Measurements from ENCODE around the gene FZD2. TPM values are rescaled to one million over a fixed set of nuclear protein-coding genes. Genes with fewer than 3 reads are reported as not detected.
"Not testable (repeated sequence)": the region's sequence is repeated elsewhere in the genome, so short reads cannot be mapped to it uniquely, and the experiment has no call there.

Gene FZD2
- total RNA-seq, 1 donor from 2014 or later = 6.9 TPM

DNA sequence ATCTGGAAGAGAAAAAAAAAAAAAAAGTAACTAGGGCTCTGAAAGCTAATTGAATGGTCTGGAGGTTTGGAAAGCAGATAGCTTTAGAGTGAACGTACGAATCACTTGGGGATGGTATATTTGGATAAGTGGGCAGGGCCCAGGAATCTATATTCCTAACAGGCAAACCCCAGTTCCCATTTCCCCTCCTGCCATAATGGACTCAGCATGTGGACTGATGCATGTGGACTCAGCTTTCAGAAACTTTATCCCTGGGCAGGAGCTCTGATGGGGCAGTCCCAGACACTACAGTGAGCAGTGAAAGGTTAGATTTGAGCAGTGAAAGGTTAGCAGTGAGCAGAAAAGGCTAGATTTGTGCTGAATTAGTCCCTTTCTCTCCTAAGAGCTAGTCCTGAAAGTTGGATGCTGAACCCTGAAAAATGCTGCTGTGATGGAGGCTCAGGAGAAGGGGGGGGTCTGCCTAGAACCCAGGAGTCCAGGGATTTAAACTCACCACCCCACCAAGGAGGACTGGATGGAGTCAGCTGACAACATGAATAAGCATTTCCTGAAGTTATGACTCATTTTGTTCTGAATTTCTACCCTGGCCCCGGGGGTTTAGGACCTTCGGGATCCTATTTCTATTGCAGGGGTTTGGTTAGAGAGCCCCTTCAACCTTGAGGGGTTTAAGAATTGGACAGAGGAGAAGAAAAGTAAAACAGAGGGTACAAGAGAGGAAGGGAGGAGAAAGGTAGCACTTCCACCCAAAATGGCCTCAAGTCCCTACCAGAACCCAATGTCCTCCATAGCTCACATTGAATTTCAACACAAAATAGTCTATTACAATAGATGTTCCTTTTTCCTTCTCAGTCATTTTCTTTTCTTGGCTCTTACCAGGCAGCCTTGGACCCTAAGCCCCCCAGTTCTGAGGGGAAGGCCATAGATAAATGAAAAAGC, 10.3 kb upstream of the FZD2 start:
- DNase-seq = no peak

DNA sequence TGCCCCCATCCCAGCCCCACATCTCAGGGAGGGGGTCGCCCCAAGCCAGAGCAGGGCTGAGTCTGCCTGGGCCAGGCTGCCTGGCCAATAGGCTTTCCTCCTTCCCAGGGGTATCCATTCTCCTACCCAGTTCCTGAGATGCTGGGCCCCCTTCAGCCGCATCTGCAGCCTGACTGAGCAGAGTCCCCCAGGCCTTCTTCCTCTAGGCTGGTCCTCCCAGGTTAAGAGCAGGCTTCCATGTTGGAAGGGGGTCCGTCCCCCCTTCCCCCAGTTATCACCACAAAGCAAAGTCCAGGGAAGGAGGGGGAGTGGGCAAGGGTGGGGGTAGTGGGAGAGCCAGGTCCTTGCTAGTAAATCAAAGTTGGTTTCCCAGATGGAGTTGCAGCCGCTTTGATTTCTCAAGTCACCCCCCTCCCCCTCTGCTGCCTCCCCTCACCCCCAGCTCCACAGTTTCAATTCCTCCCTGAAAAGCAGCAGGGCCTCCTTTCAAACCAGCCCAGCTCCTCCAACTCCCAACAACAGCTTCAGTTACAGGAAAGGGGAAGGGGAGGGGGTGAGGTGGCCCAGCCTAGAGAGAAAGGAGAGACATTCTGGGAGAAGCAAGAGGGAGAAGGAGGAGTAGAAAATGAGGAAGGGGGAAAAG, 9.5 kb upstream of the FZD2 start:
- no peak for DNase-seq

DNA sequence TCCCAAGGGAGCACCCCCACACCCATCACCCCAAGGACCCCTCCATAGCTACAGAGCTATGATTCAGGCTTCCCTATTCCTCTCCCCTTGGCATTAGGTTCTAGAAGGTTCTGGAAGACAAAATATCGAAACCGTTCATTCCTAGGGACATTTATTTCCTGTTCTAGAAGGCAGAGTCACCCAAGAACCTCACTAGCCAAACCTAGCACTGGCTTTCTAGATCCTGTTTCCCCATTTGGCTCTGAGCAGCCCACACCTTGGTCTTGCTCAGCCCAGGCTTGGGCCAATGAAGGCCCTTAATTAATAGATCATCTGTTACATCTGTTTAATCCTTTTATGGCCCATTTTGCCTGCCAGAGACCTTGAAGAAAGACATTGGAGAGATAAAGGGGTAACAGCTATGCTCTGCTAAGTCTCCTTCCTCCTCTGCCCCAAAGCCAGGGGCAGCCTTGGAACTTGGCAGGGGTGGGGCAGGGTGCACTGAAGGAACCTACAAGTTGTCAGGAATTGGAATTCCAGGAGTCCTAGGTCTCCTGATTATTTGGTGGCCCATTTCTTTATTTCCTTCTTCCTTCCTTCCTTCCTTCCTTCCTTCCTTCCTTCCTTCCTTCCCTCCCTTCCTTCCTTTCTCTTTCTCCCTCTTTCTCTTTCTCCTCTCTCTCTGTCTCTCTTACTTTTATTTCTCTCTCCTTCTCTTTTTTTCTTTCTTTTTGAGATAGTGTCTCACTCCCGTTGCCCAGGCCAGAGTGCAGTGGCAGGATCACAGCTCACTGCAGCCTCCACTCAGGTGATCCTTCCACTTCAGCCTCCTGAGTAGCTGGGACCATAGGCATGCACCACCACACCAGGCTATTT, 8.7 kb upstream of the FZD2 start:
- no peak for DNase-seq

DNA sequence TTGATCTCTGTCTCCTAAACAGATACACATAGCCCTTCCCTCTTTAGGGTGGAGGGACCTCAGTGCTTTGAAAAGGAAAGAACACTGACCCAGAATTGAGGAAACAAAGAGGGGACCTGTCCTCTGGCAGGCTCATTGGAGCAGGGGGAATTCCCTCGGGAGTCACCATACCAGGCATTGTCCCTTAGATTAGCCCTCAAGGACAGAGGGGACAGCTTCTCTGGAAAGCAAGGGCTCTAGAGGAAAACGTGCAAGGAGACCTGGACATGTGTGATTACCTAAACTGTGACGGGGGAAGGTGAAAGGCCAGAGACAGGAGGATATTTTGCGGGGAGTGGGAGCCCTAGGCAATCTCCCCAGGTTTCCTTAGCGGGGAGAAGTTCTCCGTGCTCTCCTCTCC, 7.6 kb upstream of the FZD2 start:
- no peak for DNase-seq

DNA sequence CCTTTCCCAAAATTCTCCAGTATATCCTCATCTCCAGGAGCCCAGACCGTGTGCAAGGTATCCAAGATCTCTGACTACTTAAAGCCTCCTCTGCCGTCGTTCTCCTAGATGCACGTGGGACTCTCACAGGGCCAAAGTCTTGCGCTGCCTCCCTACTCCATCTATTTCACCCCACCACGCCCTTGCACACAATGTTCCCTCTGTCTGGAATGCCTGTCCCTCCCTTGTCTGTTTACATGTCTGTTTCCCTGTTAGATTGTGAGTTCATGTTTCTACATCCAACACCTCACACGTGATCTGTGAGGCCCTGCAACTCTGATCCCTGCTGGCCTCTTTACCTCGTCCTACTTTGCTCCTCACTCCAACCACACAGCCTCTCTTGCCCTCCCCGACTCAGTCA, 4.9 kb upstream of the FZD2 start:
- DNase-seq = no peak

DNA sequence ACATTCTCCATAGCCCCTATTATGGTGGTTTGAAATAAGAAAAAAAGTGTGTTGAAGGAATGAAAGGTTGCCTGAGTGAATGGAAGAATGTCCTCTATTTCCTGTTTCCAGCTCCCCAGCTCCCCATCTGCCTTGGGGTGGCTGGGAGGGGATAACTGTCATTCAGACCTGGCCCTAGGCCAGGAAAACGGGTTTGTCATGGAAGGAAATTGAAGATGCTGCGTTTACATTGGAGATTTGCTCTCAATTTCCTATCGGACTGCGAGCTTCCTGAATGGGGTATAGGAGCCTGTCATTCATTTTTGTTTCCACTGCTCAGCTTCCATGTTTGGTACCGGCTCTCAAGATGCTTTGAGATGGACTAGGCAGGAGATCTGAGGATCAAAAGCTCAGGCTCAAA, 2.2 kb upstream of the FZD2 start:
- no peak for DNase-seq

DNA sequence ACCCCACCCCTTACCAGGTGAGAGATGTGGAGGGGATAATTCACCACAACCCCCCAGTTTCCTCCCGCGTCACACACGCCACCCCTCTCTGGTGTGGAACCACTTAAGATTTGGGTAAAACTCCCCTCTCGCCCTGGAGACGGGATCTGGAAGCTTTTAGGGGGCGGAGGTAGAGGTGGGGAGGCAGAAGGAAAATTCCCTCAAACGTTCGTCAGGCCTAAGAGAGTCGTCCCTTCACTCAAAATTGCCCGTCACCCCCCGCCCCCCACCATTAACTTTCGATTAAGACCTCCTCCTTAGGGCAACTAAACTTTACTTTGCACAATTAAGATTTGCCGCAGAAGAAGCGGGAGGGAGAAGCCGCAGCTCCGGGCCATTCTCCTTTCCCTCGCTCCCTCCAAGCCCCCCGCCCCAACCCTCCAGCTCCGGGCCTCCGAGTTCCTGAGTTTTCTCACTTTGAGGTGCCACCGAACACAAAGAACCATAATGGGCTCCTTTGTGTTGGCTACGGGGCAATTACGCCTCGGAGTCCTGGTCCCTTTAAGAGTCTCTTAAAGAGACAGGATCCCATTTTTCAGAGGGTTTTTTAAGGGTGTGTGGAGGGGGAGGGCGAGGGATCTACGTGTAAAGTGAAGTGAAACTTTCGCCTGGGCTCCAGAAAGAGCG, 985 bp upstream of the FZD2 start:
- DNase-seq = no peak

DNA sequence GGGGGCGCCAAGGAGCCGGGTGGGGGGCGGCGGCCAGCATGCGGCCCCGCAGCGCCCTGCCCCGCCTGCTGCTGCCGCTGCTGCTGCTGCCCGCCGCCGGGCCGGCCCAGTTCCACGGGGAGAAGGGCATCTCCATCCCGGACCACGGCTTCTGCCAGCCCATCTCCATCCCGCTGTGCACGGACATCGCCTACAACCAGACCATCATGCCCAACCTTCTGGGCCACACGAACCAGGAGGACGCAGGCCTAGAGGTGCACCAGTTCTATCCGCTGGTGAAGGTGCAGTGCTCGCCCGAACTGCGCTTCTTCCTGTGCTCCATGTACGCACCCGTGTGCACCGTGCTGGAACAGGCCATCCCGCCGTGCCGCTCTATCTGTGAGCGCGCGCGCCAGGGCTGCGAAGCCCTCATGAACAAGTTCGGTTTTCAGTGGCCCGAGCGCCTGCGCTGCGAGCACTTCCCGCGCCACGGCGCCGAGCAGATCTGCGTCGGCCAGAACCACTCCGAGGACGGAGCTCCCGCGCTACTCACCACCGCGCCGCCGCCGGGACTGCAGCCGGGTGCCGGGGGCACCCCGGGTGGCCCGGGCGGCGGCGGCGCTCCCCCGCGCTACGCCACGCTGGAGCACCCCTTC, 484 bp downstream of the FZD2 start:
- no peak for DNase-seq

DNA sequence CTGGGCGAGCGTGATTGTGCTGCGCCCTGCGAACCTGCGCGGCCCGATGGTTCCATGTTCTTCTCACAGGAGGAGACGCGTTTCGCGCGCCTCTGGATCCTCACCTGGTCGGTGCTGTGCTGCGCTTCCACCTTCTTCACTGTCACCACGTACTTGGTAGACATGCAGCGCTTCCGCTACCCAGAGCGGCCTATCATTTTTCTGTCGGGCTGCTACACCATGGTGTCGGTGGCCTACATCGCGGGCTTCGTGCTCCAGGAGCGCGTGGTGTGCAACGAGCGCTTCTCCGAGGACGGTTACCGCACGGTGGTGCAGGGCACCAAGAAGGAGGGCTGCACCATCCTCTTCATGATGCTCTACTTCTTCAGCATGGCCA, 1.0 kb downstream of the FZD2 start:
- DNase-seq = no peak

DNA sequence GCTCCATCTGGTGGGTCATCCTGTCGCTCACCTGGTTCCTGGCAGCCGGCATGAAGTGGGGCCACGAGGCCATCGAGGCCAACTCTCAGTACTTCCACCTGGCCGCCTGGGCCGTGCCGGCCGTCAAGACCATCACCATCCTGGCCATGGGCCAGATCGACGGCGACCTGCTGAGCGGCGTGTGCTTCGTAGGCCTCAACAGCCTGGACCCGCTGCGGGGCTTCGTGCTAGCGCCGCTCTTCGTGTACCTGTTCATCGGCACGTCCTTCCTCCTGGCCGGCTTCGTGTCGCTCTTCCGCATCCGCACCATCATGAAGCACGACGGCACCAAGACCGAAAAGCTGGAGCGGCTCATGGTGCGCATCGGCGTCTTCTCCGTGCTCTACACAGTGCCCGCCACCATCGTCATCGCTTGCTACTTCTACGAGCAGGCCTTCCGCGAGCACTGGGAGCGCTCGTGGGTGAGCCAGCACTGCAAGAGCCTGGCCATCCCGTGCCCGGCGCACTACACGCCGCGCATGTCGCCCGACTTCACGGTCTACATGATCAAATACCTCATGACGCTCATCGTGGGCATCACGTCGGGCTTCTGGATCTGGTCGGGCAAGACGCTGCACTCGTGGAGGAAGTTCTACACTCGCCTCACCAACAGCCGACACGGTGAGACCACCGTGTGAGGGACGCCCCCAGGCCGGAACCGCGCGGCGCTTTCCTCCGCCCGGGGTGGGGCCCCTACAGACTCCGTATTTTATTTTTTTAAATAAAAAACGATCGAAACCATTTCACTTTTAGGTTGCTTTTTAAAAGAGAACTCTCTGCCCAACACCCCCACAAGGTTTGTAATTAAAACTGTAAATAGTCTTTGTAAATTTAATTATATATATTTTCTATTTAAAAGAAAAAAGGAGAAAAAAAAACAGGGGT, 1.7 kb downstream of the FZD2 start:
- no peak for DNase-seq

DNA sequence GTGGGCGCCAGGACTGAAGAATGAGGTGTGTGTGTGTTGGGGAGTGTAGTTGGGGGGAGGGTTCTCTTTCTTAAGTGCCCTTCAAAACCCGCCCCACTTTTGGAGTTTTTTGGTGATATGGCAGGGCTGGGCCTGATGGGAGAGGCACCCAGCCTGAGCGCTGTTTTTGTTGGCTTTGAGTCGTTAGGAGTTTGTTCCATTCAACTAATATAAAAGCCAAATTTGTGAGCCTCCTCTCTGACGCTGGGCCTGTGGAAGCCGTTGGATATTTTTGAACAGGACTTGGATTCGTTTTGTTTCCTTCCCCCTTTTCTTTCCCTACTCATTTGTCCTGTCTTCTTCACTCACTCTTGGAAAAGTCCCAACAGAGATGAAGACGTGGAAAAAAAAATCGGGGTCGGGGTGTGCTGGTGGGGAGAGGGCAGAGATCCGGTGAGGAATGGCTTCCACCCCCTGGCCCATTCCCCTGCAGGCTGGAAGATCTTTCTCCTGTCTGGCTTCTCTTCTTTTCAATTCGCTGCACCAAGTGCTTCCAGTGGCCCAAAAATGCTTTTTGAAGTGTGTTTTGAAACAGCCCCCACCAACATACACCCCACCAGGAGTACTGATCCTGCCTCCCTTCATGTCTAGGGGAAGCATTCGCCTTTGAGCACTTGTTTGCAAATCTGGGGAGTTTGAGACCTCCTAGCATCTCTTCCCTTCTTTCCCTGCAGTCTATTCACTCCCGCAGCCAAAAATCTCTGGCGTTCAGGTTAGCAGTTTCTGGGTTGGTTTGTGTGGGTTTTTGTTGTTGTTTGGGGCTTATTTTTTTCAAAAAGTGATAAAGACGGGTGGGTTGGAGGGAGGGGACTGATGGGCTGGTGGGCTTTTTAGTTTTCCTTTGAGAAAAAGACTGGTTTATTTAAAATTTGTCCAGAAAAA, 2.6 kb downstream of the FZD2 start:
- DNase-seq = no peak

DNA sequence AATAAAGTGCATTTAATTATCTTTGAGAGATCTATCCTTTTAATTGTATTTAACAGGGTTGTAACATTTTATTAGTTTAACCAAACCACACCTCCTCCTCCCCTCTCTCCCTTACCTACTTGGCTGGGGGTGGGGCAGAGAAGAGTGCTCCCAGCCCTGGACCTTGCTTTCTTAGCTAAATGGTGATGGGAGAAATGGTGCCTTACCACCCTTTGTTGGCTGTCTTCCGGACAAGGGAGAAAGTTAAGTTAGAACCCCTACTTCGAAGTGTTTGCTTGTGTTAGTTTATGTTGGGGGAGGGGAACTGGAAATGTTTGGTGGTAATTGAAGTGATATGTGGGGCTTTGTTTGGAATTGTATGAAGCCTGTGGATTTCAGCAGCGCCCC, 3.9 kb downstream of the FZD2 start:
- no peak for DNase-seq

DNA sequence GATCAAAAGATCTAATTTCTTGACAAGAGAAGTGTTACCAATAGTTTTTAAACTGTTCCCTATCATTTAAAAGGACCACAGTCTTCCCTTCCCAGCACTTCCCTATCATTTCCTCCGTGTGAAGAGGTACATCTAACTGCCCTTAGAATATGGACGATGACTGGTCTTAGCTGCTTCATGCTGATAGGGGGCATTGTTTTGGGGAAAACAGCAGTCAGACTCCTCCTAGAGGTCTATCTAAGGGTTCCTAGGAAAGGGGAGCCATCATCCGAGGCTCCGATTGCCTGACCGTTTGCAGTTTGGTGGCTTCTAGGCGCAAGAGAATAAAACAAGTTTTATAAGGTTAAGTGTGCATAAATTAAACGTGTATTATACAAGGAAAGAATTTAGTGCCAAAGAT, 7.1 kb downstream of the FZD2 start:
- no peak for DNase-seq

DNA sequence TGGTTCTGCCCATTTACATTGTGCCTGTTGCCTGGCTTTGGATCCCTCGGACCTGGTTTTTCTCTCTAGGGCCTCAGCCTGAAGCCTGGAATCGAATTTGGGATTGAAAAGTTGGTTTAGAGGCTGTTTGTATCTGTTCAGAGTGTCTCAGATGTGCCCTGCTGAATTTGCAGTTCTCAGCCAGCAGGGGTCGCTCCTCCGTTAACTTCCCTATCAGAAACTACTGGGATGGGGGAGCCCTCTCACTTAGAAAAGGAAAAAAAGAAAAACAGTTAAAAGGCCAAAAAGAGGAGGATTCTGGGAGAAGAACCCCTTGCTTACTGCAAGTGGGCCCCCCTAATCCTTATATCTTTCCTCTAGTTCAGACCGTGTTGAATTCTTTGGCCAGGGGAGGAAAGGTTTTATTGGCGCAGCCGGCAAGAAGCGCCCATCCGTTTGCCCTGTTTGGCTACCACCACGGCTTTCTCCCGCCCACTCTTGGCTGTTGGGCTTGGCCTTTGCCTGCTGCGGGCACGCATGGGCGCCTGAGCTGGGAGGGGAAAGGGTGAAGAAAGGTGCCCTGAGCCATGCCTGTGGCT, 8.7 kb downstream of the FZD2 start:
- DNase-seq = no peak

DNA sequence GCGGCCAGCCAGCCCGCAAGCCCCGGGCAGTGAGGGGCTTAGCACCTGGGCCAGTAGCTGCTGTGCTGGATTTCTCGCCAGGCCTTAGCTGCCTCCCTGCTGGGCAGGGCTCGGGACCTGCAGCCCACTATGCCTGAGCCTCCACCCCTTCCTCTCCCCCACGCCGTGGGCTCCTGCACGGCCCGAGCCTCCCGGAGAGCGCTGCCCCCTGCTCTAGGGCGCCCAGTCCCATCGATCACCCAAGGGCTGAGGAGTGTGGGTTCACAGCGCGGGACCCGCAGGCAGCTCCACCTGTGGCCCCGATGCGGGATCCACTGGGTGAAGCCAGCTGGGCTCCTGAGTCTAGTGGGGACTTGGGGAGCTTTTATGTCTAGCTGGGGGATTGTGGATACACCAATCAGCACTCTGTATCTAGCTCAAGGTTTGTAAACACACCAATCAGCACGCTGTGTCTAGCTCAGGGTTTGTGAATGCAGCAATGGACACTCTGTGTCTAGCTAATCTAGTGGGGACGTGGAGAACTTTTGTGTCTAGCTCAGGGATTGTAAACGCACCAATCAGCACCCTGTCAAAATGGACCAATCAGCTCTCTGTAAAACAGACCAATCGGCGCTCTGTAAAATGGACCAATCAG, 11.1 kb downstream of the FZD2 start:
- not testable (repeated sequence) for DNase-seq

DNA sequence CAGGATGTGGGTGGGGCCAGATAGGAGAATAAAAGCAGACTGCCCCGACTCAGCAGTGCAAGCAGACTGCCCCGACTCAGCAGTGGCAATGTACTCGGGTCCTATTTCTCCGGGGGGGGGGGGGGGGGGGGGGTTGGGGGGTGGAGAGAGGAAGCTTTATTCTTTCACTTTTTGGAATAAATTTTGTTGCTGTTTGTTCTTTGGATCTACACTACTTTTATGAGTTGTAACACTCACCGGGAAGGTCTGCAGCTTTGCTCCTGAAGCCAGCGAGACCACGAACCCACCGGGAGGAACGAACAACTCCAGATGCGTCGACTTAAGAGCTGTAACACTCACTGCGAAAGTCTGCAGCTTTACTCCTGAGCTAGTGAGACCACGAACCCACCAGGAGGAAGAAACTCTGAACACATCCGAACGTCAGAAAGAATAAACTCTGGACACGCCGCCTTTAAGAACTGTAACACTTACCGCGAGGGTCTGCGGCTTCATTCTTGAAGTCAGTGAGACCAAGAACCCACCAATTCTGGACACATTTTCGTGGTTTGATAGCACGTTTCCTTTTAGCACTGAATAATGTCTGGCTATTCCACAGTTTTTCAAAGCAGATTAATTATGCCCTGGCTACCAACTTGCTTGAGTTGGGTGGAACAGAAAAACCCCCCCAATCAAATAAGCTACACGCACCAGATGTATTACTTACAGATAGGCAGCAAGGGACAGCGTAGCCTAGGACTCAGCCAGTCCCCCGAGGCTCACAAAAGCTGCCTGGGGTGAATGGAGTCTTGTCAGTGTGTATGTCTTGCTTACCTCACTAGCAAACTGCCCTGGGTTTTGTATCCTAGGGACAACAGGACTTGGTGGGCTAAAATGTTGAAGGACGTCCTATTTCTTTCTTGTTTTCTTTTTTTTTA, 11.9 kb downstream of the FZD2 start:
- DNase-seq = no peak

DNA sequence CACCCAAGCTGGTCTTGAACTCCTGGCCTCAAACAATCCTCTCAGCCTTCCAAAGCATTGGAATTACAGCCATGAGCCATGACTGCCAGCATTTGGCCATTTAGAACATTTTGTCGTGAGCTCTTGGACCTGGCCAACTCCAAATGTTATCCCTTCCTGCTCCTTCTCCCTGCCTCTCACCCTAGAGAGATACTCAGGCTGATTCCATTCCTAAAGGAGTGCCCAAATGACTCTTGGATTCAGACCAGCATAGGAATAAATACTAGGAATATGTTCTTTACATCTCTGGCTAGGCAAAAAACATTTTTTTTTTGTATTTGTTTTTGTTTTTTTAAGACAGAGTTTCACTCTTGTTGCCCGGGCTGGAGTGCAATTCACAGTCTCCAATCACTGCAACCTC, 15.5 kb downstream of the FZD2 start:
- no peak for DNase-seq

DNA sequence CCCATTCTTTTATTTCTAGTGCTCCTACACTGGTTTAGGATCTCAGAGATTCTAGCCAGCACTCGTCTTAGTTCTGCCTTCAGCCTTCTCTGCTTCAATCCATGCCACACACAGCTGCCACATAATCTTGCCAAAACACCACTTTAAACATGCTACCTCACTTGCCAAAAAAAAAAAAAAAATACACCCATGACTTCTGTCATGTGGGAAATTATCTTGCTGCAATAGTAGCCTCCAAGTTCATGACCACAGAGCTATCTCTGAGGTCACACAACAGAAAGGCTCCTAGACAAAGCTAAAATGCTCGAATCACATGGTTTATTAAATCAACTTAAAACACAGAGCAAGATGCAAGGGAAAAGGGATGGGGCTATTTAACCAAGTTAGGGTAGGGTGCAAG, 18.1 kb downstream of the FZD2 start:
- no peak for DNase-seq
